AG09309 (cell line): ENCODE results near the gene SLC1A3.

Experiments
- DNase-seq: peaks from one replicate; pipeline ENCODE4 v3.0.0-alpha.2; 2010; ENCODE audit warnings: low read depth
- H3K4me3 ChIP-seq: 2 replicates; pipeline ENCODE4 v1.5.1; 2011; ENCODE audit warnings: mild to moderate bottlenecking, low read depth, low read length, moderate library complexity; ENCODE audit not compliant: control insufficient read depth
- TF ChIP-seq, protein P1 (sequence below): IDR thresholded peaks from 2 replicates; pipeline ENCODE4 v1.5.1; 2011; ENCODE audit warnings: mild to moderate bottlenecking, low read depth, low read length, inconsistent platforms; ENCODE audit not compliant: insufficient read depth, control insufficient read depth; ENCODE audit errors: missing control alignments

Gene SLC1A3

DNA sequence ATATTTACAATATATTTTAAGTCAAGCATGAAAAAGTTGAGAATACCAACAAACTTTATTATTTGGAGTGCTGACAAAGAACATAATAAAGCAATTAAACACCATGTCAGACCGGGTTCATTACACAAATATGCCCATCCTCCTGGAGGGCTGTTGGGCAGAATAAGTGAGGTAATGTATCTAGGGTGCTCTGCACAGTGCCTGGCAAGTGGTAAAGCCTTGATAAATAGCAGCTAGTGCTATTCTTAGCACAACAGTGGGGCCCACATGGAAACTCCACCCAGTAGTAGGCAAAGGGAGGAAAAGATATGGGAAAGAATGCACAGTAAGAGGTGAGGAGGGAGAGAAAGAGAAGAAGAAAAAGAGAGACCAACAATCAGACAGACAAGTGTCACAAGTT, 97.7 kb downstream of the SLC1A3 start:
- no peak for DNase-seq
- TF ChIP-seq, protein P1, sequence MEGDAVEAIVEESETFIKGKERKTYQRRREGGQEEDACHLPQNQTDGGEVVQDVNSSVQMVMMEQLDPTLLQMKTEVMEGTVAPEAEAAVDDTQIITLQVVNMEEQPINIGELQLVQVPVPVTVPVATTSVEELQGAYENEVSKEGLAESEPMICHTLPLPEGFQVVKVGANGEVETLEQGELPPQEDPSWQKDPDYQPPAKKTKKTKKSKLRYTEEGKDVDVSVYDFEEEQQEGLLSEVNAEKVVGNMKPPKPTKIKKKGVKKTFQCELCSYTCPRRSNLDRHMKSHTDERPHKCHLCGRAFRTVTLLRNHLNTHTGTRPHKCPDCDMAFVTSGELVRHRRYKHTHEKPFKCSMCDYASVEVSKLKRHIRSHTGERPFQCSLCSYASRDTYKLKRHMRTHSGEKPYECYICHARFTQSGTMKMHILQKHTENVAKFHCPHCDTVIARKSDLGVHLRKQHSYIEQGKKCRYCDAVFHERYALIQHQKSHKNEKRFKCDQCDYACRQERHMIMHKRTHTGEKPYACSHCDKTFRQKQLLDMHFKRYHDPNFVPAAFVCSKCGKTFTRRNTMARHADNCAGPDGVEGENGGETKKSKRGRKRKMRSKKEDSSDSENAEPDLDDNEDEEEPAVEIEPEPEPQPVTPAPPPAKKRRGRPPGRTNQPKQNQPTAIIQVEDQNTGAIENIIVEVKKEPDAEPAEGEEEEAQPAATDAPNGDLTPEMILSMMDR: no peak
- no peak overlapping the region for H3K4me3 ChIP-seq

DNA sequence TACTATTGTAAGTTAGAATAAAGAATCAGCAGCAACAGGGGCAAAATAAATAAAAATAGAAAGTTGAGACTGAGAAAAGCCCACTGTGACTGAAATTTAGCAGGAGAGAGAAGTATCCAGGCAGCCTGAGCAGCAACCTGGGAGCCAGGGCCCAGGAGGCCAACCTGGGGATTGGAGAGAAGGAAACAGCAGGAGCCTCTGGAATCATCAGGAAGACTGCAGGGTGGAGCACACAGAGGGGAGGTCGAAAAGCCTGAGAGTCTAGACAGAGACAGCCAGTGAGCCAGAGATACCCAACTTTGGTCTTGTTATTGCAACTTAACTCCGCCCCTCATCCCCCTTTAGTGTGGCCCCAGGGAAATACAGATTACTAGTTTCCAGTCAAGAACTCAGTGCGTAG, 98.6 kb downstream of the SLC1A3 start:
- H3K4me3 ChIP-seq: no peak overlapping the region
- no peak for DNase-seq
- TF ChIP-seq, protein P1: no peak

DNA sequence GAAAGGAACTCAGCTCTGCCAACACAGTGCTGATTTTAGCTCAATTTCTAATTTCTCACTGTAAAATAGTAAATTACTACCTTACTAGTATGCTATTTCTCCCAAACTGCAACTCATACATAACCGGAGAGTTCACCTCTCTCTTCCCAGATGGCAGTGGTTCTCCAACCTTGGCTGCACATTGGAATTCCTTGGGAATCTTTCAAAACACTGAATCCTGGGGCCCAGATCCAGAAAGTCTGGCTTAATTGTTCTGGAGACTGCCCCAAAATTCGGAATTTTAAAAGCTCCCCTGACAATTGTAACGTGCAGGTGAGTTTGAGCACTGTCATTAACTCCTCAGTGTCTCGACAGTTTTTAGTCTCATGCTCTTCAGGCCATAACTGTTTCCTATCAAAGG, 100.3 kb downstream of the SLC1A3 start:
- no peak for DNase-seq
- no peak overlapping the region for H3K4me3 ChIP-seq
- TF ChIP-seq, protein P1: no peak

DNA sequence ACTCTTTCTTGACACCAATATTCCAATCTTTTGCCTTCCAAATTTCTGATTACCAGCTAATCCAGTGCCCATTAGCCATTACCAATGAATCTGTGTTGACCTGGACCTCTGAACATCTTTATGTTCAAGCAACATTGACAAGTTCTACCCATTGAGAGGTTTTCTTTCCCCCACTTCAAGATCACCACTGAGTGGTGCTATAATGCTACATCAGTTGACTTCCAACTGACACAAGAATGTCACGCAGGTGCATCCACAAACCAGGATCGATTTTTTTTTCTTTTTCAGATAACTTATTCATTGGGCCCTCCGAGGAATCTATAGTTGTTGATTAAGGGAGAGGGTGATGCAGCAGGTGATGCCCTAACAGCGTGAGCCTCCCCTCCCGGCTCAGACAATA, 102.6 kb downstream of the SLC1A3 start:
- TF ChIP-seq, protein P1: no peak
- H3K4me3 ChIP-seq: no peak overlapping the region

DNA sequence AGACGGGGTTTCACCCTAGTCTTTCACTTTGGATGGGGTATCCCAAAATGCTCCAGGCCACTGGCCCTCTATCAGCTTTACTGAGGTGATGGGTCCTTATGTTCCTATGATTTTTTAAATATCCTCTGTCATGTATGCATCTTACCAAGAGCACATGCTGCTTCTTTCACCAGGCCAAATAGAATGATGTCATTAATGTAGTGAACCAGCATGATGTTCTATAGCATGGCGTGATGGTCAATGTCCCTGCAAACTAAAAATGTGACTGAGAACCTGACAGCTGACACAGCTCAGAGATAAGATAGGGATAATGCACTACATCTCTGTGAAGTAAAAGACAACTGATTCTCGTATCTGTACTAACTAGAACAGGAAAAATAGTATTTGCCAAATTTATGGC, 103.6 kb downstream of the SLC1A3 start:
- no peak for DNase-seq
- no peak overlapping the region for H3K4me3 ChIP-seq
- TF ChIP-seq, protein P1: no peak

More for the DNA sequence above, 102.6 kb downstream of the SLC1A3 start:
- no peak for DNase-seq

DNA sequence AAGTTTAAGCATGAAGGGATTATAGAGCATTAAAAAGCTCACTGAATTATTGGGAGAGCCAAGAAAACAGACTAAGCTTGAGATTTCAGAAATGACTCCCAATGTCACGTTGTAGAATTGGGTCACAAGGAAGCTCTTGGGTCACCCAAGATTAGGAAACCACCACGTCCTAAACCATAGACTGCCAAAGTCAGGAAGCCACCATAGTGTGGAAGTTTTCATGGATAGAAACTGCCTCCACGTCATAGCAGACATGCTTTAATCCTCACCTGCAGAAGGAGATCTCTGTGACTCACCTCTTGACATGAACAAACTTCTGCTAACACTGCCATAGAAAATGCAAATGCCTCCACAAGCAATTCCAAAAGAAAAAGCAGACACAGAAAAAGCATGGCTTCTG, 106.3 kb downstream of the SLC1A3 start:
- TF ChIP-seq, protein P1: no peak
- no peak overlapping the region for H3K4me3 ChIP-seq

DNA sequence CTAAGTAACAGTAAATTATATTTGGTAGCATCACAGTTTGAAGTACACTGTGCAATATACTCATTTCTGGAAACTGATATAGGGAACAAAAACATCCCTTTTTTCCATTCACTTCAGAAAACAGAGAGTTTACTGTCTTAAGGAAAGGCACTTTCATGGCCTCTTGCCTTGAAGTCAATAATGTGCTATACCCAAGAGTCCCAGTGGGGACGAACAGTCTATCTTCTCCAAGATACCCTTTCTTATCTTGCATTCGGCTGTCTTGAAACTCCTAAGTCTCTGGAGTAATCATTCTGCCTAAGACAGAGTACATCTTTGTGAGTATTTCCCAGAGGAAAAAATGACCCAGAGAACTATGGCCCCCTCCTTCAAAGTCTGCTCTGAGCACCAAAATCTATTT, 107.1 kb downstream of the SLC1A3 start:
- no peak for DNase-seq
- H3K4me3 ChIP-seq: no peak overlapping the region
- TF ChIP-seq, protein P1: no peak

More for the DNA sequence above, 106.3 kb downstream of the SLC1A3 start:
- DNase-seq: no peak
